GM21529 (cell line): Measurements from ENCODE around the gene TCF7L1.

Source experiments
- ATAC-seq: cut with Tn5 transposase; IDR thresholded peaks from one replicate; pipeline ENCODE4 v1.9.1; 2021; ENCODE audit not compliant: unreplicated experiment

TCF7L1 gene

DNA sequence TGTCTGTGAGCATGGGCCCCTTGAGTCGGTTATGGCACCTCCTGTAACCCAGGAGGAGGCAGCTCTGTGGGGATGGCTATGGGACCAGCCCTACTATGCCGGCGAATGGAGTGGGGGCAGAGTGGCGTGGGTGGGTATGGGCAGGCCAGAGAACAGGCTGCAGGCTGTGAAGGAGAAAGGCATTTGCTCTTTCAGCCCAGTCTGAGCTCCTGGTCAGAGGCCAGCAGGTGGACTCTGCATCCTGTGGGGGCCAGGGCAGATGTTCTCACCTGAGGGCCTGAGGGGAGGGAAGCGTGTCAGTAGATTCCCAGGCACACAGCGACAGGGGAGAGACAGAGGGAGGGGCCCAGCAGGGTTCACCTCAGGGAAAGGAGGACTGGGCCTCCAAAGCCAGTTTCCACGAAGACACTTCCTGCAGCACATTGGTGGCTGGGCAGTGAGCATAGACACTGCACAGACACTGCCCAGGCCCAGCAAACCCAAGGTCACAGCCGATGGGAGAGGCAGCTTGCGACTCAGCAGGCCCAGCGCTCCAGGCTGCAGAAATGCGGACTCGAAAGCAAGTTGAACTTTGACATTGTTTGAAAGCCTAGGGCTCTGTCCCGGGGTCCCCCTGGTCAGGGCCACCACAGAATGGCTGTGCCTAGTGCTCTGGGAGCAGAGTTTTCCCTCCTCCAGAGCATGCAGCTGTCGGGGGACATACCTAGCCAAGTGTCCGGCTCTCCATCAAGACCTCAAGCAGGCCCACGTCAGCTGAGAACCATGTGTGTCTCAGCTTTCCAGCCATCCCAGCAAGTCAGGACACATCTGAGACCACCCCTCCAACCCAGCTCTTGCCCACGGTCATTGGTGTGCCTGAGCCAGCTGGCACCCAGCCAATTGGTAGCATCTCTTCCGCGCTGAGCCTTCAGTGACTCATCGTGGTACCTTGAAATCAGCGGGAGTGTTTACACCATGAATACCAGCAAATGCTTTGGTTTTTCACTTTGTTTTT, 140.8 kb downstream of the TCF7L1 start:
- ATAC-seq: no peak

DNA sequence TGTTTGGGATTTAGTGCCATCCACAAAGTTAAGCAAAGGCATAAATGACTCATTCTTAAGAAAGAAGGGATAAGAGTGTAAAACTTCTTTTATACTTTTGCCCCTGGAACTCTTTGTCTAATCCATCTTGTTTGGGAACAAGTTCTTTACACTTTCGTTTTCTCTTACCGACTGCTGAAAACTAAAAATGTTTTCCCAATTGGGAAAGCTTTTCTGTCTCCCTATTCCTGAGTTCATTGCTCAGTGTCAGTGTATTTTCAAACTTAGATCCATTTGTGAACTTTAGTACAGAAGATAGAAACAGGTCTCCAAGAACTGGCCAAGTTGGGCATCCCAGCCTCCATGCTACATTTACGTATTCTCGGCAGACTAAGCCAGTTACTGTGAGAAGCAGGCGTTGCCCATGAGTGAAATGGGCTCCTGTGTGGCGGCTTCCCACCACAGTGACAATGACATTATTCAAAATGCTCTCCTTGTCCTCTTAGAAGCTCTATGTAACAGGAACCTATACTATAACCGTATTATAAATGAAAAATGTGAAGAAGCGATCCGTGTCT, 142.9 kb downstream of the TCF7L1 start:
- ATAC-seq: no peak

DNA sequence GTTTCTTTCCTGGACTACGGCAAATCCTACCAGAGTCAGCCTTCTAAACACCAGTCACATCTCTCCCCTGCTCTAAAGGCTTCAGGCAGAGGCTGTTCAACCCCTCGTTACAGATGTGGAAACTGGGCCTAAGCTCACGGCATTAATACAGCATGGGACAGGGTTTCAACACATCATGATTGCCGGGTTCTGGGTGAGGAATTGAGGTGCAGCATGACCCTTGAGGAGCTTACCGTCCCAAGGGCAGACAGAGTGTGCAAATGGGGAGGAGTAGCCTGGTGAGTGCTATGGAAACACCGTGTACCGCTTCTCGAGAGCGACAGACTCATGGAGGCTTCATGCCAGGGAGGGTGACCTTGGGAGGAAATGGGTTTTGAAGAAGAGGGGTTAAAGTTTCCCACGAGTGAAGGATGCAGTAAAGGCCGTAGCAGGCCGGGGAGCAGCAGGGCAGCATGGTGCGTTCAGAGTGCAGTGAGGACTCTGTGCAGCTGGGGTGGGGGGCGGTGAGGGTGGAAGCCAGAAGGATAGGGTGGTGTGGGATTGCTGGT, 143.5 kb downstream of the TCF7L1 start:
- no peak for ATAC-seq

DNA sequence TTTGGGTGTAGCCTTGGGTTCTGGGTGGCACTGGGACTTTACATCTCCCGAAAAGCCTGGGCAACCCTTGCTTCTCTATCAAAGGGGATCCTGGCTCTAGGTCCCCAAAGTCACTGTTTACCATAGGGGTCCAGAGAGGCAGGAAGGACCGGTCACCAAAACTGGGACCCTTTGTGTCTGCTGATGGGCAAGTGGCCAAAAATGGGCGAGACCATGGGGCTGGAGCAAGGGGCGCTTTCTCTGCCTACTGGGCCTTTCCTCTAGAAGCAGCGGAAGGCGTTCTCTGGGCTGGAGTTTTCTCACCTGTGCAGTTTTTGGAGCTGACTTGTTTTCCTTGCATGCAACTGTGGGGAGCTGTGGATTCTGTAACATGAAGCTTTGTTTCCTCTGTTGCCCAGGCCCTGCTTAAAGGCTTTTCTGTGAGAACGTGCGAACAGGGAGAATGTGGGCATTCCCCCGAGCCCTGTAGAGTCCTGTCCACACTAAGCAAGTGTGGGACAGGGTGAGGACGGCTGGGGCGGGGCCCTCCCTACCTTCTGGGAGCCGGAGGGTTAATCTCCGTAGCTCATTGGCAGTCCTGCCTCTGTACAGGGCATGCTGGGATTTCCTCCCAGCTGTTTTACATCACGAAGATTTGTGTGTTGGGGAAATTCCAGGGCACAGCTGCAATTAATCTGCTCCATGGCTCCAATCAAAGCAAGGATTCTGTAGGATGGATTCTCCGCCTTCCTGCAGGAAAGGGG, 144.4 kb downstream of the TCF7L1 start:
- ATAC-seq: no peak

DNA sequence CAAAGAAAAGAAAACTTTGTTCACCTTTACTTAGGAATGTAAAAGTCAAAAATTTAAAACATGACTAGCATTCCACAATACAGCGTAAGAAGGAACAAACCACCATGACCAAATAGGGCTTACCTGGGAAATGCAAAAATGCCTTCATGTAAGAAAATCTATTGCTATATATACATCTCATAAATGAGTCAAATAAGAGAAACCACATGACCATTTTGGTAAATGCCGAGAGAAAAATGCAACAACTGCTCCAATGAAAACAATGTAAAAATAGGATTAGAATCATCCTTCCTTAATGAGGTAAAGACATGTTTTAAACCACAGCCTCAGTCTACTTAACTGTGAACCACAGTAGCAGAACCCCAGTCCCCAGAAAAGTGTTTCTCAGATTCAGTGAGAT, 145.2 kb downstream of the TCF7L1 start:
- no peak for ATAC-seq

DNA sequence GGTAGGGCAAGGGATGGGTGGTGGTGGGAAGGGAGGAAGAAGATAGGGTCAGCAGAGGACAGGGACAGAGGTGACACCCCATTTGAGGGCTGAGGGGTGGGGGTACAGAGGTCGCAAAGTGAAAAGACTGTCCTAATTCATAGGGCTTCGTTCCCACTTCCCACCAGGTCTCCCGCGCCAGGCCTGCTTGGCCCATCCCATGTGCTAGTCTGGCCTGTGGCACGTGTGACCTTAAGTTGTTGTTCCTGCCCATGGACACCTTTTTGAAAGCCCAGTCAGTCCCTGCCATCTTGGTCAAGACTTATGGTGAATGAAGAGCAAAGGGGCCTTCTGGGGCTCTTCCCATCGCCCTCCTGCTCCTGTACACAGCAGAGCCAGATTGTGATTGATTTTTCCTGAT, 148.4 kb downstream of the TCF7L1 start:
- no peak for ATAC-seq

DNA sequence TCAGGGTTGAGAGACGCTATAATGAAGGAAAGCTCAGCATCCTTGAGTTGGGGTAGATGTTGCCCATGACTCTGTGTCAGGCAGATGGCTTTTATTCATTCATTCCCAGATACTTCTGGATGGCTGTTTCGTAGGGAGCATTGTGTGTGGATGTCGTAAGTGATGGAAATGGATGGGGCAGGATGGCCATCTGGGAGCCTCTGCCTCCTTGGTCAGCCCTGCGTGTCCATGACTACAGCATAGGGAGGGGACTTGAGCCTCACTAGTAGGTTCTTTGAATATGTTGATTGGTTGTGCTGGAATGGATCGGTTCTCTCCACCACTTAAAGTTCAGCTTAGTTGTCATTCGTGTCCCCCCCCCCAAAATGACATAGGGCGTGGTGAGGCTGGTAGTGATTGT, 149.7 kb downstream of the TCF7L1 start:
- ATAC-seq: no peak

DNA sequence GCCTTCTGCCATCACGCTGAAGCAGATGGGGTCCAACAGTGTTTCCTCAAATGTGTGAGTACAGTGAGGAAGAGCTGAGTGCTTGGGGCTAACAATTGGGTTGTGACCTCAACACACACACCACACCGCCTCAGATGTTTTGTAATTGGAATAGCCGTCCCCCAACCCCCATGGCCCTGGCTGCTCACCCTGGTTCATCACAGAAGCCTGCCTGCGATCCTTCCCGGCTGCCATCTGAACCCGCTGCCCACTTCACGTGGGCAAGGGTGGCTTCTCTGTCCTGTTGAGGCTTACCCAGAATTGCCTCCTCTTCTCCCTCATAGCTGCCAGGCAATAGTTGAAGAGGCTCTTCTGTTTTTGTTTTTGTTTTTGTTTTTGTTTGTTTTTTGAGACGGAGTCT, 150.4 kb downstream of the TCF7L1 start:
- ATAC-seq: no peak

DNA sequence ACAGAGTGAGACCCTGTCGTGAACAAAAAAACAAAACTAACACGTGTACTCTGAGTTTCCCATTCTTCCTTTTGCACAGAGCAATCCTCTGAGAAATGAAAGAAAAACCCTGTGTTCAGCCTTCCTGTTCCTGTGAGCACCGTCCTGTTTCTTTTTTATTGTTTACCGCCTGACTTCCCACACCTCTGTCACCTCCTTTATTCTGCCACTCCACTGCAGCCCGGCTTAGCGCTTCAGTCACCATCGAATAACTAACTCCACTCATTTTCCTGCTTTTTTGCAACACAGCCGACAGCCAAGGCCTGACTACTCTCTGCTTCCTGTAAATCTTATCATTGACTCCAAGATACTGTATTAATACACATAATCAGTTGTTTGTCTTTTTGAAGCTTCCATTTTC, 153.7 kb downstream of the TCF7L1 start:
- no peak for ATAC-seq

DNA sequence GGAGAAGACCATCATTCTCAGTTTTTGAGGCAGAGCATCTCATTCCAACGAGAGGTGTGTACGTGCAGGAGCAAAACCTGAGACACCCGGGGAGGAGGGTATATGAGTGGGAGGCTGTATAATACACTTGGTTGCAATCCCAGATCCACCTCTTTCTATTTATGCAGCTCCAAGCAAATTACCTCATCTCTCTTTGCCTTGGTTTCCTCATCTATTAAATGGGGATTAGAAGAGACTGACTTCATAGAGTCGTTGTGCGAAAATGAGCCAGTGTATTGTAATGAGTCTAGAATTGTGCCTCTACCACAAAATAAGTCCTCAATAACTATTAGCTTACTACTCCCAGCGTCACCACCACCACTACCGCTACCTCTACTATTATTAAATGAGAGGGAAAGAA, 154.5 kb downstream of the TCF7L1 start:
- no peak for ATAC-seq

DNA sequence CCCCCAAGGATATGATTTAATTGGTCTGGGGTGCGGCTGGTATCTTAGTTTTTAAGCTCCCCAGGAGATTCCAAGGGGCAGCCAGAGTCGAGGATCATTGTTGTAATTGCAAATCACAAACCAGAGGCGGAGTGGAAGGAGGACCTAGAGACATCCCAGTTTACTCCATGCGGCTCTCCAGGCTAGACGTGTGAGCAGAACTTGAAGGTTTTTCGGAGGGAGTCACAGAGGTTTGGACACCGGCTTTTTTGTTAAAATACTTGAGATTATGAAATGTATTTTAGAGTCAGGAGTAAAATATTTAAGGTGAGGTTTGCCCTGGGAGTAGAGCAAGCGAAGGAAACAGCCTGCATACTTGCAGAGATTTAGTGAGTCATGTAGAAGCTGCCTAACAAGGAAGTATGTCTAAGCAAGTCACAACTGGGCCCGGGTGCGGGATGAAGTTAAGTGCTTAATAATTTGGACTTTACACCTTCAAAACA, 155.1 kb downstream of the TCF7L1 start:
- no peak for ATAC-seq

DNA sequence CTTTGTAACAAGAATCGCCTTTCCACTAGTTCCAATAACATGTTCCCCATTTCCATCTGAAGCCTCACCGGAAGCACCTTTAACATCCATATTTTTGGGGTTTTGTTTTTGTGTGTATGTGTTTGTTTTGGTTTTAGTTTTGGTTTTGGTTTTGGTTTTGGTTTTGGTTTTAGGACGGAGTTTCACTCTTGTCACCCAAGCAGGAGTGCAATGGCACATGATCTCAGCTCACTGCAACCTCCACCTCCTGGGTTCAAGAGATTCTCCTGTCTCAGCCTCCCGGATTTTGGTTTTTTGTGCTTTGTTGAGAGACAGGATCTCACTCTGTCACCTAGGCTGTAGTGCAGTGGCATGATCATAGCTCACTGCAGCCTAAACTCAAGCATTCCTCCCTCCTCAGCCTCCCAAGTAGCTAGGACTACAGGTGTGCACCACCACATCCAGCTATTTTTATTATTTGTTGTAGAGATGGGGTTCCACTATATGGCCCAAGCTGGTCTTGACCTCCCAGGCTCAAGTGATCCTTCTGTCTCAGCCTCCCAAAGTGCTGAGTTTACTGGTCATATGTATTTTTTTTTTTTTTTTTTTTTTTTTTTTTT, 158.3 kb downstream of the TCF7L1 start:
- no peak for ATAC-seq

DNA sequence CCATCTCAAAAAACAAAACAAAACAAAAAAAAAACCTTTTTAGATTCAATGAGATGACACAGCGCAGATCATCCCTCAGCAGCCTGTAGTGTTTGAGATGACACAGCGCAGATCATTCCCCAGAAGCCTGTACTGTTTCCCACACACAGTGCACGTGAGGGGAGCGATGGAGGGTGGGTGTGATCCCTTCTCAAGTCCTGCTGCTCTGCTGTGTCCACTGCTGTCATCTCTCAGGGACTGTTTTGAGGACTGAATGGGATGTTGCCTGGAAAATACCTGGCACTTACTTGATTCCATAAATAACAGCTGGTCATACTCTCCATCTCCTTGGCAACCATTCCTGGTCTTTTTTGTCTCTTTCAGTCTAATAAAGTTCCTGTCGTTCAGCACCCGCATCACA, 168.9 kb downstream of the TCF7L1 start:
- no peak for ATAC-seq

DNA sequence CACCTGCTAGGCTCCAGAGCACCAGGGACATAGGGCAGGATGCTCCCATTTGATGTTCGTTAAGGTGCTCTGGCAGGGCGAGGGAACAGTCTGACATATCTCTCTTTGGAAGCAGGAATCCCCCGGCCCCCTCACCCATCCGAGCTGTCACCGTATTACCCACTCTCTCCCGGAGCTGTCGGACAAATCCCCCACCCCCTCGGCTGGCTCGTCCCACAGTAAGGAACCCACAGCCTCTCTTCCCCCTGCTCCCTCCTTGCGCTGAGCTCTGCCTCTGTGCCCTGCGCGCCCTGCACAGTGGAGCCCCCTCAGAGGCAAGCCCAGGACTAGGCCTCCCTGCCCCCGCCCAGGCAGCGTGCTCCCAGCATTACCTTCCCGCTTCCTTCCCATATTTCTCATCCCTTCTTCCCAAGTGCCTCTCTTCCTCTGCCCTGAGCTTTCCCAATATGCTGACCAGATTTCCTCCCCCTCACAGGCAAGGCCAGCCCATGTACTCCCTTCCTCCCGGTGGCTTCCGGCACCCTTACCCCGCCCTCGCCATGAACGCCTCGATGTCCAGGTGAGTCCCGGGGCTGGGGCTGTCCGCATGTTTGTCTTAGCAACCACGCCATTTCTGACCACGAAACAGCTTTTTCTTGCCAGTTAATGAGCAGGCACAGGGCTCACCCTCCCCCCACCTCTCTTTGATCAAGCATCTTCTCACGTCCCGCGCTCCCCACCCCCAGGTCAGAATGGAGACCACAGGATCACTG, 170.8 kb downstream of the TCF7L1 start:
- no peak for ATAC-seq

DNA sequence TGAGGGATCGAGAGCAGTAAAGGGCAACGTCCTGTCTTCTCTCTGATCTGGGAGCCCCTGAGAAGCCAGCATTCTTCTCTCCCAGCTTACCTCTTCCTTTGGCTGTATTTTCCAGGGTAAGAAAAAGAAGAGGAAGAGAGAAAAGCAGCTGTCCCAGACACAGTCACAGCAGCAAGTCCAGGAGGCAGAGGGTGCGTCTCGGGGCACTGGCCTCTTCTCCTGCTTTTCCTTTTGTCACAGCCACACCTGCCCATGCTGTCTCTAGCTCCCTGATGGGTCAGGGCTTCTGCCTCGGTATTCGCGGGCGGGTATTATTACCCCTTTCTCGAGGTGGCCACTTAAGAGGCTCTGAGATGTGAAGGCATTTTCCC, 174.3 kb downstream of the TCF7L1 start:
- ATAC-seq: no peak

DNA sequence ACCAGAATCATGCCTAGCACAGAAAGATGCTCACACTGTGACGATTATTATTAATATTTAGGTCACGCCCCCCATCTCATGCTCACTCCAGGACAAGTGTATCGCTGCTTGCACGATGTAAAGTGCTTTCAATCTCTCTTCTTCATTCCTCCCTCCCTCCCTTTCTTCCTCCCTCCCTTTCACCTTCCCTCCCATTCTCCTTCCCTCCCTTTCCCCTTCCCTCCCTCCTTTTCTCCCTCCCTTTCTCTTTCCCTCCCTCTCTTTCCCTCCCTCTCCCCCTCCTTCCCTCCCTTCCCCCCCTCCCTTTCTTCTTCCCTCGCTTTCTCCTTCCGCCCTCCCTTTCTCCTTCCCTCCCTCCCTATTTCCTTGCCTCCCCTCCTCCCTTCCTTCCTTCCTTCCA, 175.0 kb downstream of the TCF7L1 start:
- no peak for ATAC-seq

DNA sequence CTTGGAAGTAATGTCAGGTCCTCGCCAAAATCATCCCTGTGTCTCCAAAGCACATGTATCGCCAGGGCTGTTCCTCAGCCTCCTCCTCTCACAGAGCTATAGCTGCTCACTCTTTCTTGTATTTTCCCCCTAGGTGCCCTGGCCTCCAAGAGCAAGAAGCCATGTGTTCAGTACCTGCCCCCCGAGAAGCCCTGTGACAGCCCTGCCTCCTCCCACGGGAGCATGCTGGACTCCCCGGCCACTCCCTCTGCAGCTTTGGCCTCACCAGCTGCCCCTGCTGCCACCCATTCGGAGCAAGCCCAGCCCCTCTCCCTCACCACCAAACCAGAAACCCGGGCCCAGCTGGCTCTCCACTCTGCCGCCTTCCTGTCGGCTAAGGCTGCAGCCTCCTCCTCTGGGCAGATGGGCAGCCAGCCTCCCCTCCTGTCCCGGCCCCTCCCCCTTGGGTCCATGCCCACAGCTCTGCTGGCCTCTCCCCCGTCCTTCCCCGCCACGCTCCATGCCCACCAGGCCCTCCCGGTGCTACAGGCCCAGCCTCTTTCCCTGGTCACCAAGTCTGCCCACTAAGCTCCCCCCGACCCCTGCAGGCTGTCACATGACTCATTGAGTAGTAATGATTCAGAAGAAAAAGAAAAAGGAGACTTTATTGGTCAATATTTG, 175.8 kb downstream of the TCF7L1 start:
- no peak for ATAC-seq

DNA sequence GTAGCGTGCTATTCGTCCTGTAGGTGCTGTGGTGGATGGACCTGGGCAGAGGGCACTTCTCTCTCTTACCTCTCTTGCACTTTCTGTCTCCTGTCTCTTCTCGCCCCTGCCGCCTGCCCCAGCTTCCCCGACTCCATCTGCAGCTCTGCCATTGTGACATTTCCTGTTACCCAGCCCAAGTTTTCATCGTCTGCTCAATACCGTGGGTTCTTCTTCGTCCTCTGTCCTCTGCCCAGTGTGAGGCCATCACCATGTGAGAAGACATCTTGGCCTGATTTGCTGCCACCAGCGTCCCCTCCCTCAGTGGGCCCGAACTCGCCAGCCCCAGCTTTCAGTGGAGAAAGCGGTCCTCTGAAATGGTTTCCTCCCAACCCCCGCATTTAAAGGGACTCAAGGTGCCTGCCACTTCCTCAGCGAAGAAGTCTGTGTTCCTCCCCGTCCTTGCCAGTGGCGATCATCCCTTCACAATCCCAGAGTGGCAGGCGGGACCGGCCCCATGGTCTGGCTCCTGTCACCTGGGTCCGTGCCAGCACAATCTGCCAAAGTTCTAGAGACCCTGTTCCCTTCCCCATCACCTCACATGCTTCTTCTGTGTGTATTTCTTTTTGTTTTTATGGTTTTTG, 176.6 kb downstream of the TCF7L1 start:
- peak; percentile 20 for ATAC-seq

DNA sequence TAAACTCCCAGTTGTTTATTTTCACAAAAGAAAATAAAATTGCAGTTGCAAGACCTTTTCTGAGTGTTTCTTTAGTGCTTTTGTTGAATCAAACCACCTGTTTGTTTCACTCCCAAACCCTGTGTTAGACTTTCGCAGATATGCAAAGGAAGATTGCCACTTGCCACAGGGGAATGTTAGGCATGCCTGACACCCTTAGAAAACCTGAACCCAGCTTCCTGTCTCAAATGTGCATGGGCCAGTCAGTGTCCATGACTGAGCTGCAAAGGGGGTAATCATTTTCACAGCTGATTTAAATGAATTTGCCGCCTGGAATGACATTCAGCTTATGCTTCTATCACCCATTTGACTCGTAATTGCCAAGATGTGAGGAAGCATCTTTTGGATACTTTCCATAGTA, 177.1 kb downstream of the TCF7L1 start:
- peak; percentile 65 for ATAC-seq
